ENCODE measurements around the gene TRMT10B.

TRMT10B gene

GRCh38 chr9:37769995-37770394 is 16.4 kb downstream of the TRMT10B start:
- no peaks in the 10 kb centered on the region for H3K27me3 ChIP-seq (ENCODE audit: insufficient read depth, low read depth, severe bottlenecking)
- H3K9me3 ChIP-seq (ENCODE audit: severe bottlenecking) = no peaks in the 10 kb centered on the region
- H3K36me3 ChIP-seq = peaks cover 13% of the 10 kb centered on the region
- TF ChIP-seq CTCF (IDR thresholded peaks at IDR 0.05; ENCODE audit: low read depth, low read length) = no peak
- no peak overlapping the region for H3K27ac ChIP-seq
- no peak for DNase-seq
- no peak overlapping the region for H3K4me3 ChIP-seq (ENCODE audit: low read depth, low read length)

DNA sequence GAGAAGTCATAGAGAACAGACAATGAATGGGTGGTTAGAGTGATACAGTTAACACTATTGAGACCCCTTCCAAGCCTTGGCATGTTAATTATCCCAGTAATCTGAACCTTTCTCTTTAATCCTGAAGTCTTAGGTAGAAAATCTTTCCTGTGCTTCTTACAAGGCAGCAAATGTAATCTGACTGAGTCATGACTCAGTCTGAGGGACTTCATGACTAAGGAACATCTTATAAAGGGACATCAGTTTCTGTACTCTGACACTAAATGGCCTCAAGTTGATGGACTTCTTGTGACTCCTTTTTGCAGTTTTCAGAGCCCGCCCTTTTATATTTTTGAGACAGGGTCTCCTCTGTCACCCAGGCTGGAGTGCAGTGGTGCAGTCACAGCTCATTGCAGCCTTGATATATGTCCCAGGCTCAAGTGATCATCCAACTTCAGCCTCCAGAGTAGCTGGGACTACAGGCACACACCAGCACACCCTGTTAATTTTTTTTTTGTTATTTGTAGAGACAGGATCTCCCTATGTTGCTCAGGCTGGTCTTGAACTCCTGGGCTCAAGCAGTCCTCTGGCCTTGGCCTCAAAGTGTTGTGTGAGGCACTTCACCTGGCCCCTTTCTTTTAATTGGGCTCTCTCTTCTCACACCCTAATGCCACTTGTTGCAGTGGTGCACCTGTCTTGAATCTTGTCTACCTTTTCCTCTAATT is 21.8 kb downstream of the TRMT10B start:
- TF ChIP-seq CTCF (IDR thresholded peaks at IDR 0.05; ENCODE audit: low read depth, low read length) = no peak

DNA sequence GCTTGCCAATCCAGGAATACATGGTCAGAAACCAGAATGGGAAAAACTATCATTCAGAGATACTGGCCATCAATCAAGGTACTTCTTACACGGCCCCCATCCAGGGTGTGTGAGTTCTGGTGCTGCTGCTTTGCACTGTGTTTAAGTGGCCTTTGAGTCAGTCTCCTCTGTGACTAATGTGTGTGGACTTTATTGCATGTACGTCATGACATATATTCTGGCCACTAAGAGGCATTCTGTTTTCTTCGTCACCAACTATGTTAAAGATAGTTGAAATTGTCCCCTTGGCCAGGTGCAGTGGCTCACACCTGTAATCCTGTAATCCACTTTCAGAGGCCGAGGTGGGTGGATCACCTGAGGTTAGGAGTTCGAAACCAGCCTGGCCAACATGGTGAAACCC is 22.7 kb downstream of the TRMT10B start:
- H3K4me3 ChIP-seq (ENCODE audit: low read depth, low read length) = no peak overlapping the region
- no peaks in the 10 kb centered on the region for H3K9me3 ChIP-seq (ENCODE audit: severe bottlenecking)
- no peak for TF ChIP-seq CTCF (IDR thresholded peaks at IDR 0.05; ENCODE audit: low read depth, low read length)
- peaks cover 58% of the 10 kb centered on the region for H3K36me3 ChIP-seq
- no peak for DNase-seq
- no peaks in the 10 kb centered on the region for H3K27me3 ChIP-seq (ENCODE audit: insufficient read depth, low read depth, severe bottlenecking)
- H3K27ac ChIP-seq = no peak overlapping the region

More for the DNA sequence above, 21.8 kb downstream of the TRMT10B start:
- H3K27me3 ChIP-seq (ENCODE audit: insufficient read depth, low read depth, severe bottlenecking) = no peaks in the 10 kb centered on the region
- peaks cover 52% of the 10 kb centered on the region for H3K36me3 ChIP-seq
- H3K9me3 ChIP-seq (ENCODE audit: severe bottlenecking) = no peaks in the 10 kb centered on the region
- H3K27ac ChIP-seq = no peak overlapping the region
- H3K4me3 ChIP-seq (ENCODE audit: low read depth, low read length) = no peak overlapping the region
- no peak for DNase-seq

- Histone ChIP-seq H3K4me3 (ENCODE audit: low read depth, low read length) (no peak overlapping the region), H3K27ac (no peak overlapping the region), H3K9me3 (ENCODE audit: severe bottlenecking) (no peaks in the 10 kb centered on the region), H3K36me3 (peaks cover 74% of the 10 kb centered on the region), H3K27me3 (ENCODE audit: insufficient read depth, low read depth, severe bottlenecking) (no peaks in the 10 kb centered on the region)
- no peak for DNase-seq
- TF ChIP-seq CTCF (IDR thresholded peaks at IDR 0.05; ENCODE audit: low read depth, low read length) = no peak
These were observed 24.9 kb downstream of the TRMT10B start for GRCh38 chr9:37778534-37778933.

DNA sequence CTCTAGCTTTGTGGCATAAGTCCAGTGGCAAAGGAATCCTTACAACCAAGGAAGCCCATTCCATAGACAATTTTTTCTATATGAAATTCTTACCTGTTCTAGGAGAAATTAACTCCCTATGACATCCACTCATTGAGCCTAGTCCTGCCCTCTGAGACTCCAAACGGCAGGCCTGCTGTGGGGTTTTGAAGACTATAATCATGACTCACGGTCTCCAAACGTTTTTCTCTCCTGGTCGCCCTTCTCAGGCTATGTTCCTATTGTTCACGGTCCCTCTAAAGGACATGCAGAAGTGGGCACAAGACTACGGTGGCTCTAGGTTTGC is 30.6 kb downstream of the TRMT10B start:
- H3K27ac ChIP-seq = peak overlapping the region; percentile 82
- no peak for TF ChIP-seq CTCF (IDR thresholded peaks at IDR 0.05; ENCODE audit: low read depth, low read length)
- H3K9me3 ChIP-seq (ENCODE audit: severe bottlenecking) = no peaks in the 10 kb centered on the region
- no peaks in the 10 kb centered on the region for H3K27me3 ChIP-seq (ENCODE audit: insufficient read depth, low read depth, severe bottlenecking)
- peaks cover 46% of the 10 kb centered on the region for H3K36me3 ChIP-seq
- H3K4me3 ChIP-seq (ENCODE audit: low read depth, low read length) = peak overlapping the region; percentile 74
- no peak for DNase-seq
